Fibroblast of peridontal ligament (primary cell): ENCODE data around the gene ZNF264.
"Not testable (repeated sequence)": the region's sequence is repeated elsewhere in the genome, so short reads cannot be mapped to it uniquely, and the experiment has no call there.

Experiments used
- DNase-seq: peaks from one replicate; pipeline ENCODE4 v3.0.0-alpha.2; 2010; ENCODE audit errors: extremely low read depth

ZNF264 gene

GRCh38 chr19:57245066-57245465, 53.8 kb downstream of the ZNF264 start:
- no peak for DNase-seq

GRCh38 chr19:57245959-57246358, 54.7 kb downstream of the ZNF264 start:
- DNase-seq = no peak

GRCh38 chr19:57248646-57249045, 57.3 kb downstream of the ZNF264 start:
- no peak for DNase-seq

- DNase-seq = no peak
These were observed 58.0 kb downstream of the ZNF264 start for GRCh38 chr19:57249329-57249728.

GRCh38 chr19:57253767-57254166, 62.5 kb downstream of the ZNF264 start:
- not testable (repeated sequence) for DNase-seq

- DNase-seq = no peak
These were observed 70.7 kb downstream of the ZNF264 start for GRCh38 chr19:57262044-57262443.

- no peak for DNase-seq
These were observed 72.0 kb downstream of the ZNF264 start for GRCh38 chr19:57263244-57263741.

- no peak for DNase-seq
These were observed 76.0 kb downstream of the ZNF264 start for GRCh38 chr19:57267291-57267690.

GRCh38 chr19:57269515-57270250, 78.4 kb downstream of the ZNF264 start:
- DNase-seq = peak; percentile 78

- no peak for DNase-seq
These were observed 80.0 kb downstream of the ZNF264 start for GRCh38 chr19:57271280-57271679.
